GM18499 (cell line): ENCODE results near the gene ISG15.

ENCODE experiments used
- ATAC-seq: cut with Tn5 transposase; IDR thresholded peaks from one replicate; pipeline ENCODE4 v1.9.1; 2021; ENCODE audit warnings: moderate number of reproducible peaks; ENCODE audit not compliant: insufficient read depth, unreplicated experiment

The ISG15 gene

GRCh38 chr1:1041873-1042272 lies 28.6 kb downstream of the ISG15 start:
- no peak for ATAC-seq

- no peak for ATAC-seq
These were observed 29.5 kb downstream of the ISG15 start for GRCh38 chr1:1042835-1043234.

- no peak for ATAC-seq
These were observed 30.1 kb downstream of the ISG15 start for GRCh38 chr1:1043411-1043810.

- no peak for ATAC-seq
These were observed 30.6 kb downstream of the ISG15 start for GRCh38 chr1:1043921-1044320.

- no peak for ATAC-seq
These were observed 31.3 kb downstream of the ISG15 start for GRCh38 chr1:1044455-1045078.

- ATAC-seq, result no peak
These were observed 31.8 kb downstream of the ISG15 start for GRCh38 chr1:1045129-1045528.

GRCh38 chr1:1046243-1046642 lies 32.9 kb downstream of the ISG15 start:
- ATAC-seq, result no peak

GRCh38 chr1:1046767-1047166 lies 33.5 kb downstream of the ISG15 start:
- no peak for ATAC-seq

- no peak for ATAC-seq
These were observed 34.1 kb downstream of the ISG15 start for GRCh38 chr1:1047407-1047806.

- no peak for ATAC-seq
These were observed 34.7 kb downstream of the ISG15 start for GRCh38 chr1:1047963-1048362.

- ATAC-seq, result no peak
These were observed 35.5 kb downstream of the ISG15 start for GRCh38 chr1:1048765-1049164.

- no peak for ATAC-seq
These were observed 36.2 kb downstream of the ISG15 start for GRCh38 chr1:1049318-1050165.

GRCh38 chr1:1050577-1051052 lies 37.3 kb downstream of the ISG15 start:
- no peak for ATAC-seq

- no peak for ATAC-seq
These were observed 38.0 kb downstream of the ISG15 start for GRCh38 chr1:1051127-1051810.

GRCh38 chr1:1052003-1052840 lies 38.9 kb downstream of the ISG15 start:
- ATAC-seq, result no peak

- no peak for ATAC-seq
These were observed 39.7 kb downstream of the ISG15 start for GRCh38 chr1:1053022-1053421.

- no peak for ATAC-seq
These were observed 40.4 kb downstream of the ISG15 start for GRCh38 chr1:1053682-1054081.

- ATAC-seq, result no peak
These were observed 40.9 kb downstream of the ISG15 start for GRCh38 chr1:1054099-1054700.

GRCh38 chr1:1054971-1055370 lies 41.7 kb downstream of the ISG15 start:
- ATAC-seq, result no peak
